Stimulated activated CD4-positive, alpha-beta T cell treated with anti-CD3 and anti-CD28 coated beads, Interleukin-4, amount 100 ng/mL, for 1 hour (primary cell): ENCODE data around the gene NINL.
"Not testable (repeated sequence)": the region's sequence is repeated elsewhere in the genome, so short reads cannot be mapped to it uniquely, and the experiment has no call there.

Source experiments
- DNase-seq: peaks from one replicate; pipeline ENCODE4 v3.0.0-alpha.2; 2020

NINL gene

DNA sequence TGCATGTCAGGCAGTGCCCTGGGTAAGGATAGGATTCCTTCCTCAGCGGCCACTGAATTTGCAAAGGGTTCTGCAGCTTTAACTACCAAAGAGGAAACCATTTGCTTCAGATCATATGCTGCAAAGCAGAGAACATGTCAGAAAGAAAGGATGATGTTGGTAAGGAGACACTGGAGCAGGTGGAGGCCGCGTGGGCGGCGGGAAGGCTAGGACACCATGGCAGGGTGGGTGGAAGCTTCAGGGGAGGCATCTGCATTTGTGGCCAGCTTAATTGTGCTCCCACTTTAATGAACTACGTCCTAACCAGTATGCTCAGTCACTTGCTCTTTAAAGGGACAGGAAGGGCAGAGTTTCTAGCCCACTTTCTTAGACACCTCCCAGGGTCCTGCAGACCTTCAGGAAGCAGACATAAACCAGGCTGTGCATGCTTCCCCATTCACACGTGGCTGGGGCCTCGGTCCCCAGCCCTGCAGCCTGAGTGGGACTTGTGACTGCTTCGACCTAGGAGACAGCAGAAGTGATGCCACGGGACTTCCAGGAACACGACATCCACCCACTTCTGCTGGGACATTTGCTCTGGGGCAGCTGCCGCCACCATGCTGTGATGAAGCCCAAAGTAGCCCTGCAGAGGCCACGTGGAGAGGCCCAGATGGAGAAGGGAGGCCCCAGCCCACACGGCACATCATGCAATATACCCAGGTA, 101.7 kb downstream of the NINL start:
- no peak for DNase-seq

- DNase-seq, result no peak
Measured at GRCh38 chr20:25481918-25482253, 103.4 kb downstream of the NINL start.

- DNase-seq, result no peak
Measured at GRCh38 chr20:25481235-25481917, 104.0 kb downstream of the NINL start.

DNA sequence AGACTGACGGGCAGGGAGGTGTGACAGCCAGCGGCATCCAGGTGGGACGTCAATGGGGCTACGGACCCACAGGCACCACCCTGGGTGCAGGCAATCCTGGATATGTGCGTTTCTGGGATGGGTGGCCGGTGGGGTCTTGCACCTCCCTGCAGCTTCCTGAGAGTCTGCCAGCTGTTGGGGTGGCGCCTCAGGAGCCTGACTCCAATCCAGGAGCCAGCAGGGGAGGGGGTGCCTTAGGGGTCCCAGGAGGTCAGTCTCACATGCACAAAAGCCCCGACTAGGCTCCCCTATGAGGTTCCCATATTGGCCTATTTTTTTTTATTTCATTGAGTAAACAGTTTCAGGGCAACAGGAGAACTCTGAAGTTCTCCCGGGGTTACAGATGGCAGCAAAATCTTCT, 104.5 kb downstream of the NINL start:
- no peak for DNase-seq

GRCh38 chr20:25480156-25480555, 105.2 kb downstream of the NINL start:
- DNase-seq, result no peak

GRCh38 chr20:25479638-25480037, 105.7 kb downstream of the NINL start:
- DNase-seq, result no peak

DNA sequence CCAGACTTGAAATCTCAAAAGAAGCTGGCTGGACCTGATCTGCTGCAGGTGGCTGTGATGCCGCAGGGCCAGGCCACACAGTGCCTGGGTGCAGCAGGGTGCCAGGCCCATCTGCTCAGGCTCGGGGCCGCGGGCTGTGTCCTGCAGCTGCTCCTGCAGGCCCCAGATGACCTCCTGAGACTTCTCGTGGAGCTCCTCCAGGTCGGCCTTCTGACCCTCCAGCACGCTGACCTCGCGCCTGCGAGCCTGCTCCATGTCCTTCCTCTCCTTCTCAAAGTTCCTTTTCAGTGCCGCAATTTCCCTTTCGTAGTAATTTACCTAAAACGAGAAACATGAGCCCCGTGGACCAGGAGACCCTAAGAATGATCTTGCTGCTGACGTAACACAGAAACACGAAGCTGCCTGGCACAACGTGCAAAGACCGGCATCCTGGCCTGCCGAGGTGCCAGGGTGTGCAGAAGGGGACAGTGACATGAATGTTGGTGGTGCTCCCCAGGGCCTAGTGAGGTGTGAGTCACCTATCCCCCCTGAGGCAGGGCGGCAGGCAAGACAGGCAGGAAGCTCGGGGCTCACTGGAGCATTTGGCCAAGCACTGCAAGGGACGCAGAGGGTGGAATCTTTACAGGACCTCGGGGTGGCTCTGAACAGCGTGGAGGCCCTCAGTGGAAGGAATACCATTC, 106.3 kb downstream of the NINL start:
- DNase-seq, result no peak

GRCh38 chr20:25477014-25477882, 108.1 kb downstream of the NINL start:
- no peak for DNase-seq

DNA sequence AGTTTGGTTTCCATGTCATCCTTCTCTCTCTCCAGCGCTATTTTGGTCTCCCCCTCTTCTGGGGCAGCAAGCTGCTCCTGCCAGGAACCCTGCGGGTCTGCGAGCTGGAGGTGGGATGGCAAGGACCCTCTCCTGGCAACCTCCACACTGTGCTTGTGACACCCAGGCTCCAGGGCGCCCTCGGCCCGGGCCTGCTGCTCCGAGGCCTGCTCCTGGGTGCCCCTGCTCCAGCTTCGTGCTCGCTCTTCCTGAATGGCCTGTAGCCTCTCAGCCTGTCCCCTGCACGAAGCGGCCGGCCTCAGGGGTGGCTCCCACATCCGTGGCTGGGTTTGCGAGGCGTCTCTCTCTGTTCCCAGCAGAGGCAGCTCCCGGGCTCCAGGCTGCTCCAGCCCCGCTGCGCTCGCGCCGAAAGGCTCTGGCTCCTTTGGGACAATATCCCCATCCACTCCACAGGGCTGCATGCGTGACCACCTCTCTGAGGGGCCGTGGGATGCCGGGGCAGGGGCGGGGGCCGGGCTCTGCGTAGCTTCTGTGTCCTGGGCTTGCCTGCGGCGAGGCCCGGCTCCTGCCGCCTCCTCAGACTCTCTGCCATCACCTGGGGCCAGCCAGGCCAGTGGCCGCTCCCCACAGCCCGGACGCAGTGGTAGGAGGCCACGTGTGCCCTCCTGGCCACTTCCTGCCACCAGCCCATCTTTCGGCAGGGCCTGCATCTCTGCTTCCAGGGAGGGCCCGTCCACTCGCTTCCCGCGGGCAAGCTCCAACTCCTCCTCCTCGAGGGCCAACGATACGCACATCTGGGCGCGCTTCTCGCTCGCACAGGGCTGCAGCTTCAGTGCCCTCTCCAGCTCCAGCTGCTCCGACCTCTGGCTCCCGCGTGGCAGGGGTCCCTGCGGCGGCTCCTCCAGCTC, 109.0 kb downstream of the NINL start:
- DNase-seq, result no peak

GRCh38 chr20:25473297-25473696, 112.0 kb downstream of the NINL start:
- not testable (repeated sequence) for DNase-seq

DNA sequence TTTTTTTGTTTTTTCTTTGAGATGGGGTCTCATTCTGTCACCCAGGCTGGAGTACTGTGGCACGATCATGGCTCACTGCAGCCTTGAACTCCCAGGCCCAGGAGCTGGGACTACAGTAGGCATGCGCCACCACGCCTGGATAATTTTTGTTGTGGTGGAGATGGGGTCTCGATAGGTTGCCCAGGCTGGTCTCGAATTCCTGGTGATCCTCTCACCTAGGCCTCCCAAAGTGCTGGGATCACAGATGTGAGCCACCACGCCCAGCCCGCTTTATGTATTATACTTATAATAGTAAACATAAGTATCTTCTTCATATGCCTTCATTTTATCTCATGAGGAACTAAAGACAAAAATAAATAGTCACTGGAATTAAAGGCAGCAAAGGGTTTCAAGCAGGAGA, 114.3 kb downstream of the NINL start:
- no peak for DNase-seq

- DNase-seq, result peak; percentile 36
Measured at GRCh38 chr20:25470045-25470444, 115.3 kb downstream of the NINL start.

GRCh38 chr20:25469558-25469957, 115.8 kb downstream of the NINL start:
- DNase-seq, result no peak

- no peak for DNase-seq
Measured at GRCh38 chr20:25468126-25469075, 116.9 kb downstream of the NINL start.

DNA sequence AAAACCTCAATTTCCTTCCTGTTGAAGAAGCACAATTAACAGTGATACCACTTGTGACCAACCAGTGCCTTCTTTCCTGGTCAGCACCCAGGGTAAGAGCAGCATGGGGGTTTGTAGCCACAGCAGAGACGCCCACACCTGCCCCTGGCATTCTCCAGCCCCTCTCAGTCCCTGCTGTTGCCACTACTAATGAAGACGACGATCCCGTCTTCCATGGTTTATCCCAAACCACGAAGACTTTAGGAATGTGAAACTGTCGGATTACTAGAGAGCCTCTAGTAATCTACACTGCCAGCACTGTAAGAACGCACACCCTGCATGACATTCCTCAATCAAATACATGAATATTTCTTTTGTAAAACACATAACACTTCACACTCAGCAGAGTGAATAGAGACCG, 117.9 kb downstream of the NINL start:
- DNase-seq, result no peak

DNA sequence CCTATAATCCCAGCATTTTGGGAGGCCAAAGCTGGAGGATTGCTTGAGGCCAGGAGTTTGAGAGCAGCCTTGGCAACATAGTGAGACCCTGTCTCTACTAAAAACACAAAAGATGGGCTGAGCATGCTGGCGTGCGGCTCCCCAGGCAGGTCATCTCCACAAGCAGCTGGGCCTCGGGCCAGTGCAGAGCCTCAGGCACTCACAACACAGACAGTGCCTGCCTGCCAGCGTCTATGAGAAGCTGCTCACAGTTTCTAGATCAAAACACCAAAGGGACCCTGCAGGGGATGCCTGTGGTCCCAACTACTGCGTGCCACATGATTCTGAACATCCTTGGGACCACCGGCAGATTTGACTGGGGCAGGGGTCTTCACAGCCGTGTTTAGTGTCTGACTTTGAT, 118.5 kb downstream of the NINL start:
- no peak for DNase-seq

GRCh38 chr20:25465243-25466135, 119.8 kb downstream of the NINL start:
- DNase-seq, result no peak

- DNase-seq, result no peak
Measured at GRCh38 chr20:25464501-25465242, 120.7 kb downstream of the NINL start.
